Parathyroid adenoma (tissue), 2 donors: Measurements from ENCODE around the gene SCNN1G.

ENCODE experiments used
- H2AFZ ChIP-seq: fragments of 300-600 bp; sonication (generic); one replicate; pipeline ENCODE4 v1.7.0; 2017; ENCODE audit warnings: antibody characterized with exemption, mild to moderate bottlenecking
- H3K27ac ChIP-seq: fragments of 300-600 bp; sonication (generic); one replicate; pipeline ENCODE4 v1.7.0; 2017
- H3K27me3 ChIP-seq: fragments of 300-600 bp; sonication (generic); one replicate; pipeline ENCODE4 v1.7.0; 2017; ENCODE audit warnings: low read length; ENCODE audit not compliant: control insufficient read depth, insufficient read depth
- H3K36me3 ChIP-seq: fragments of 300-600 bp; sonication (generic); one replicate; pipeline ENCODE4 v1.7.0; 2017; ENCODE audit warnings: low read length; ENCODE audit not compliant: control insufficient read depth, insufficient read depth
- H3K4me1 ChIP-seq: fragments of 300-600 bp; sonication (generic); one replicate; pipeline ENCODE4 v1.7.0; 2017; ENCODE audit warnings: control low read depth
- H3K4me2 ChIP-seq: fragments of 300-600 bp; sonication (generic); one replicate; pipeline ENCODE4 v1.7.0; 2017; ENCODE audit warnings: low read length
- H3K4me3 ChIP-seq: fragments of 300-600 bp; sonication (generic); one replicate; pipeline ENCODE4 v1.7.0; 2017; ENCODE audit warnings: low read depth, low read length
- H3K79me2 ChIP-seq: fragments of 300-600 bp; sonication (generic); one replicate; pipeline ENCODE4 v1.7.0; 2017; ENCODE audit warnings: control low read depth
- H3K9ac ChIP-seq: fragments of 300-600 bp; sonication (generic); one replicate; pipeline ENCODE4 v1.7.0; 2017; ENCODE audit warnings: mild to moderate bottlenecking
- H3K9me3 ChIP-seq: fragments of 300-600 bp; sonication (generic); one replicate; pipeline ENCODE4 v1.7.0; 2017; ENCODE audit warnings: low read length; ENCODE audit not compliant: control insufficient read depth
- TF ChIP-seq, protein P1 (sequence below): fragments of 300-600 bp; sonication (generic); IDR thresholded peaks from one replicate; pipeline ENCODE4 v1.7.0; 2017; ENCODE audit warnings: antibody characterized with exemption, mild to moderate bottlenecking
- donor health status: primary hyperparathyroidism.

SCNN1G gene

DNA sequence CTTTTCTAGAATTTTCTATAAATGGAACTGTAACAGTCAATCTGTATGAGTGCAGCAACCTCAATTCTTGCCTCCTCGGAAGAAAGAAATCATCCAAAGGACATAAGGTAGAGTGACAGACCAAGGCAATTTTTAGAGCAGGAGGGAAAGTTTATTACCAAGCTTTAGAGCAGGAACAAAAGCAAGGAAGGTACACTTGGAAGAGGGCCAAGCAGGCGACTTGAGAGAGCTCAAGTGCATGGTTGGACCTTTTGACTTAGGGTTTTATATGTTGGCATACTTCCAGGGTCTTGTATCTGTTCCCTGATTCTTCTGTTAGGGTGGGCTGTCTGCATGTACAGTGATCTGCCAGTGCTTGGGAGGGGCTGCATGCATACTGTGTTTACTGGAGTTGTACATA, 50.3 kb downstream of the SCNN1G start:
- TF ChIP-seq, protein P1, sequence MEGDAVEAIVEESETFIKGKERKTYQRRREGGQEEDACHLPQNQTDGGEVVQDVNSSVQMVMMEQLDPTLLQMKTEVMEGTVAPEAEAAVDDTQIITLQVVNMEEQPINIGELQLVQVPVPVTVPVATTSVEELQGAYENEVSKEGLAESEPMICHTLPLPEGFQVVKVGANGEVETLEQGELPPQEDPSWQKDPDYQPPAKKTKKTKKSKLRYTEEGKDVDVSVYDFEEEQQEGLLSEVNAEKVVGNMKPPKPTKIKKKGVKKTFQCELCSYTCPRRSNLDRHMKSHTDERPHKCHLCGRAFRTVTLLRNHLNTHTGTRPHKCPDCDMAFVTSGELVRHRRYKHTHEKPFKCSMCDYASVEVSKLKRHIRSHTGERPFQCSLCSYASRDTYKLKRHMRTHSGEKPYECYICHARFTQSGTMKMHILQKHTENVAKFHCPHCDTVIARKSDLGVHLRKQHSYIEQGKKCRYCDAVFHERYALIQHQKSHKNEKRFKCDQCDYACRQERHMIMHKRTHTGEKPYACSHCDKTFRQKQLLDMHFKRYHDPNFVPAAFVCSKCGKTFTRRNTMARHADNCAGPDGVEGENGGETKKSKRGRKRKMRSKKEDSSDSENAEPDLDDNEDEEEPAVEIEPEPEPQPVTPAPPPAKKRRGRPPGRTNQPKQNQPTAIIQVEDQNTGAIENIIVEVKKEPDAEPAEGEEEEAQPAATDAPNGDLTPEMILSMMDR, result no peak
- no peaks in the 10 kb centered on the region for H3K79me2 ChIP-seq
- H3K27ac ChIP-seq, result no peak overlapping the region
- H3K9me3 ChIP-seq, result no peaks in the 10 kb centered on the region
- no peaks in the 10 kb centered on the region for H3K36me3 ChIP-seq
- no peak overlapping the region for H3K4me3 ChIP-seq
- no peaks in the 10 kb centered on the region for H3K27me3 ChIP-seq
- no peak overlapping the region for H3K4me2 ChIP-seq
- H2AFZ ChIP-seq, result no peak overlapping the region
- H3K4me1 ChIP-seq, result no peaks in the 10 kb centered on the region
- no peak overlapping the region for H3K9ac ChIP-seq

DNA sequence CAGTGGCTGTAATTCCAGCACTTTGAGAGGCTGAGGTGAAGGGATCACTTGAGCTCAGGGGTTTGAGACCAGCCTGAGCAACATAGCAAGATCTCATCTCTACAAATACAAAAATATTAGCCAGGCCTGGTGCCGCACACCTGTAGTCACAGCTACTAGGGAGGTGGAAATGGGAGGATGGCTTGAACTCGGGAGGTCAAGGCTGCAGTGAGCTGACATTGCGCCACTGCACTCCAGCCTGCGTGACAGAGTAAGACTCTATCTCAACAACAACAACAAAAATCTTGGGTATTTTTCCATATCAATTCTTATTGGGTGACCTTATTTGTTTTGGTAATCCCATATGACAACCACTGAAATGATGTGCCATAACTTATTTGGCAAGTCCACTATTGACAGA, 52.6 kb downstream of the SCNN1G start:
- TF ChIP-seq, protein P1, result no peak

DNA sequence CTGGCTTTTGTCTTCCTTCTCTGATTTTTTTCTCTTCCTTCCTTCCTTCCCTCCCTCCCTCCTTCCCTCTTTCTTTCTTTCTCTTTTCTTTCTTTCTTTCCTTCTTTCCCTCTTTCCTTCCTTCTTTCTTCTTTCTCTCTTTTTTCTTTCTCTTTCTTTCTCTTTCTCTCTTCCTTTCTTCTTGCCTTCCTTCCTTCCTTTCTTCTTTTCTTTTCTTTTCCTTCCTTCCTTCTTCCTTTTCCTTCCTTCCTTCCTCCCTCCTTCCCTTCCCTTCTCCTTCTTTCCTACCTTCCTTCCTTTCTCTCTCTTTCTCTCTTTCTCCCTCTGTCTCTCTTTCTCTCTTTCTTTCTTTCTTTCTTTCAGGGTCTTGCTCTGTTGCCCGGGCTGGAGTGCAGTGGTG, 54.4 kb downstream of the SCNN1G start:
- Histone ChIP-seq H2AFZ (no peak overlapping the region), H3K9ac (no peak overlapping the region), H3K9me3 (no peaks in the 10 kb centered on the region), H3K27me3 (no peaks in the 10 kb centered on the region), H3K4me1 (no peaks in the 10 kb centered on the region), H3K27ac (no peak overlapping the region), H3K36me3 (no peaks in the 10 kb centered on the region), H3K4me3 (no peak overlapping the region), H3K4me2 (no peak overlapping the region), H3K79me2 (no peaks in the 10 kb centered on the region)
- TF ChIP-seq, protein P1, result no peak

More for the DNA sequence above, 52.6 kb downstream of the SCNN1G start:
- H3K9ac ChIP-seq, result no peak overlapping the region
- no peak overlapping the region for H3K27ac ChIP-seq
- no peak overlapping the region for H3K4me2 ChIP-seq
- H3K27me3 ChIP-seq, result no peaks in the 10 kb centered on the region
- H3K9me3 ChIP-seq, result no peaks in the 10 kb centered on the region
- no peaks in the 10 kb centered on the region for H3K4me1 ChIP-seq
- H2AFZ ChIP-seq, result no peak overlapping the region
- H3K79me2 ChIP-seq, result no peaks in the 10 kb centered on the region
- H3K4me3 ChIP-seq, result no peak overlapping the region
- no peaks in the 10 kb centered on the region for H3K36me3 ChIP-seq

DNA sequence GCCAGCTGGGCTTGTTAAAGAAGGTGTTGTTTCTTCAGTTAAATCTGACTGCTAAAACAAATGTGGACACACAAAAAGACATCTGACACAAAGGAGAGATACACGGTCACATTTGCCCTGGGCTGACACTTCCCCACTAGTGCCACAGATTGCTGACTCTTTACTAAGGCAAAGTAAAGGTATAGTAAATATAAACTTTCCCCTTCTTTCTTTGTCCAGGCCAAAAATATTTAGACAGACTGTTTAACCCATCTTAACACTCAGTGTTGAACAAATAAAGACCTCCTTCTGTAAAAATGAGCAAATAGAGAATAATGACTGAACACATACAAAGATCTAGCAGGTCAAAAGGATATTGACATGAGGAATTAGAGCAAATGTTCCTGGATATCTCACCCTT, 58.4 kb downstream of the SCNN1G start:
- H2AFZ ChIP-seq, result no peak overlapping the region
- H3K4me3 ChIP-seq, result no peak overlapping the region
- H3K4me1 ChIP-seq, result no peaks in the 10 kb centered on the region
- no peaks in the 10 kb centered on the region for H3K79me2 ChIP-seq
- H3K4me2 ChIP-seq, result no peak overlapping the region
- H3K9me3 ChIP-seq, result no peaks in the 10 kb centered on the region
- TF ChIP-seq, protein P1, result no peak
- no peak overlapping the region for H3K27ac ChIP-seq
- H3K27me3 ChIP-seq, result no peaks in the 10 kb centered on the region
- no peaks in the 10 kb centered on the region for H3K36me3 ChIP-seq
- no peak overlapping the region for H3K9ac ChIP-seq

DNA sequence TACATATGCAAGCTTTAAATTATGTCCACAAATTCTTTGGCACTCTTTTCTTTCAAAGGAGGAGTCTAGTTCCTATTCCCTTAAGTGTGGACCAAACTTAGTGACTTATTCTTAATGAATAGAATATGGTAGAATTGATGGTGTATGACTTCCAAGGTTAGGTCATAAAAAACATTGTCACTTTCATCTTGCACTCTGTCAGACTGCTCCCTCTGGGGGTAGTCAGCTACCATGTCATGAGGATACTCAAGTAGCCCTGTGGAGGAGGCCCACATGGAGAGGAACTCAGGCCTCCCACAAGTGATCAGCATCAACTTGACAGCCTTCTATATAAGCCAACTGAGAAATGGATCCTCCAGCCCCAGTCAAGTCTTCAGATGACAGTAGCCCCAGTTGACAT, 61.6 kb downstream of the SCNN1G start:
- no peaks in the 10 kb centered on the region for H3K9me3 ChIP-seq
- TF ChIP-seq, protein P1, result no peak
- H3K9ac ChIP-seq, result no peak overlapping the region
- H2AFZ ChIP-seq, result no peak overlapping the region
- no peak overlapping the region for H3K4me2 ChIP-seq
- no peaks in the 10 kb centered on the region for H3K27me3 ChIP-seq
- no peaks in the 10 kb centered on the region for H3K4me1 ChIP-seq
- no peaks in the 10 kb centered on the region for H3K79me2 ChIP-seq
- no peaks in the 10 kb centered on the region for H3K36me3 ChIP-seq
- H3K4me3 ChIP-seq, result no peak overlapping the region
- H3K27ac ChIP-seq, result no peak overlapping the region
